HG03139 (cell line): Measurements from ENCODE around the gene OXSR1.

ENCODE experiments used
- ATAC-seq: cut with Tn5 transposase; IDR thresholded peaks from one replicate; pipeline ENCODE4 v1.9.1; 2021; ENCODE audit not compliant: unreplicated experiment

OXSR1 gene

DNA sequence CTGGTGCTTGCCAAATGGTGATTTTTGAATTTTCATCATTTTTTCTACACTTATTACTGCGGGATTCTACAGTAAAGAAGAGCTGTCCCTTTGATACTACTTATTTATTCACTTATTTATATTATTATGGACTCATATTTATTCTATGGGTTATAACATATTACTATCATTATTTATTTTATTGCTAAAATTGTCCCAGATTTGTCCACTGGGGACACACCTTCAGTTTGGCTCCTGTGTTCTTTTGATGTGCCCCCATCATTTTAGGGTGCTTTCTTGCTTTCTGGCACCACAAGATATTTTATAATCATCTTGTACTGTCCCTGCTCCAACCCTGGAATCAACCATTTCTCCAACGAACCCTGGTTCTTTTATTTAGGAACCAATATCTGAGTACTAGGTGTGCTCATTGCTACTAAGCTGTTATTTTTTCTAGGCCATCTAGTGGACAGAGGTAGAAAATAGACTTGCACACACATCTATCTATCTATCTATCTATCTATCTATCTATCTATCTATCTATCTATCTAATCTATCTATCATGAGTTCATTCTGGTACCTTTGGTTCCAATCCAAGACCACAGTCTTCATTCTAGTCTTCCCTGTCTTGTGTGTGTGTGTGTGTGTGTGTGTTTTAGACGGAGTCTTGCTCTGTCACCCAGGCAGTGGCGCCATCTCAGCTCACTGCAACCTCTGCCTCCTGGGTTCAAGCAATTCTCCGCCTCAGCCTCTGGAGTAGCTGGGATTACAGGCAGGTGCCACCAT lies 132.8 kb downstream of the OXSR1 start:
- no peak for ATAC-seq
